NCI-H460 (cell line): ENCODE results near the gene PDCD1. TPM values are rescaled to one million over a fixed set of nuclear protein-coding genes. Genes with fewer than 3 reads are reported as not detected.
"Not testable (repeated sequence)": the region's sequence is repeated elsewhere in the genome, so short reads cannot be mapped to it uniquely, and the experiment has no call there.

ENCODE experiments used
- DNase-seq: peaks from one replicate; pipeline ENCODE4 v3.0.0-alpha.2; 2016; ENCODE audit warnings: low read depth; ENCODE audit errors: extremely low read depth
- total RNA-seq: library from RNA; depleted of rRNA; stranded (reverse); fragments of >200 nt; shearing (Covaris generic); gene quantifications from 2 replicates; pipeline ENCODE4 v1.2.3, GENCODE V29; 2014

PDCD1 gene
- total RNA-seq, 1 experiment from 2014 or later = not detected

GRCh38 chr2:241817126-241817820 lies 41.4 kb downstream of the PDCD1 start:
- no peak for DNase-seq

GRCh38 chr2:241816431-241817121 lies 42.1 kb downstream of the PDCD1 start:
- no peak for DNase-seq

DNA sequence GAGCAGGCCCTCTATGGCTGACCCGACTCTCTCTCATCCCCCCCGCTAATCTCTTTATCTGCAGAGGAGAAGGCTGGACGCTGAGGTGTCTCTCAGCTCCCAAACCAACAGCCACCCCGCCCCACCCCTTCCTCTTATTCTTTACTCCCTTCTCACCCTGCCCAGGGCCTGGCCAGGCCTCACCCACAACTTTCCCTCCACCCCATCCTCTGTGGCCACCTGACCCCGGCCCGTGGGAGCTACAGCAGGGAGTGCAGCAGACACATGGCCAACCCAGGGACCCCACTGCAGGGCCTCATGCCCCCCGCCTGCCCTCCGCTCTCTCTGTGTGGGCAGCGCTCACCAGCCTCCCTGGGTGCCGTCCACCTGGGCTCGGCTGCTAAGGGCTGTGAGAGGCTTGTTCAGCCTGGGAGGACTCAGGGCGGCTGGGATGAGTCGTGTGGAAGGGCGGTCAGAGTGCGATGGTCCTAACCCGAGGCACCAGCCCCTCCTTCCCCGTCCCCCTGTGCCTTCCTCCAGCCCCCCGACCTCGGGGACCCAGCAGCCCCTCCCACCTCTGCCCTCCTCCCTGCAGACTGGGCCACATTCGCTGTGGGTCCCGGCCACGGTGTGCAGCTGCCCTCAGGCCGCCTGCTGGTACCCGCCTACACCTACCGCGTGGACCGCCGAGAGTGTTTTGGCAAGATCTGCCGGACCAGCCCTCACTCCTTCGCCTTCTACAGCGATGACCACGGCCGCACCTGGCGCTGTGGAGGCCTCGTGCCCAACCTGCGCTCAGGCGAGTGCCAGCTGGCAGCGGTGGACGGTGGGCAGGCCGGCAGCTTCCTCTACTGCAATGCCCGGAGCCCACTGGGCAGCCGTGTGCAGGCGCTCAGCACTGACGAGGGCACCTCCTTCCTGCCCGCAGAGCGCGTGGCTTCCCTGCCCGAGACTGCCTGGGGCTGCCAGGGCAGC lies 42.9 kb downstream of the PDCD1 start:
- no peak for DNase-seq

GRCh38 chr2:241814643-241815476 lies 43.8 kb downstream of the PDCD1 start:
- DNase-seq = no peak

DNA sequence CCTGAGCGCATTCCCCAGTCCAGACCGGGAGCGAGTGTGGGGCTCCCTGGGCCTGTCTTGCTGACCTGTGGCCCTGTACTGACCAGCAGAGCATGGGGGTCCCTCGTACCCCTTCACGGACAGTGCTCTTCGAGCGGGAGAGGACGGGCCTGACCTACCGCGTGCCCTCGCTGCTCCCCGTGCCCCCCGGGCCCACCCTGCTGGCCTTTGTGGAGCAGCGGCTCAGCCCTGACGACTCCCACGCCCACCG lies 44.4 kb downstream of the PDCD1 start:
- DNase-seq = no peak

GRCh38 chr2:241813644-241814392 lies 44.9 kb downstream of the PDCD1 start:
- no peak for DNase-seq

- no peak for DNase-seq
These were observed 45.7 kb downstream of the PDCD1 start for GRCh38 chr2:241812730-241813643.

- no peak for DNase-seq
These were observed 46.6 kb downstream of the PDCD1 start for GRCh38 chr2:241811952-241812729.

- no peak for DNase-seq
These were observed 47.3 kb downstream of the PDCD1 start for GRCh38 chr2:241811201-241811951.

- no peak for DNase-seq
These were observed 48.1 kb downstream of the PDCD1 start for GRCh38 chr2:241810307-241811200.

DNA sequence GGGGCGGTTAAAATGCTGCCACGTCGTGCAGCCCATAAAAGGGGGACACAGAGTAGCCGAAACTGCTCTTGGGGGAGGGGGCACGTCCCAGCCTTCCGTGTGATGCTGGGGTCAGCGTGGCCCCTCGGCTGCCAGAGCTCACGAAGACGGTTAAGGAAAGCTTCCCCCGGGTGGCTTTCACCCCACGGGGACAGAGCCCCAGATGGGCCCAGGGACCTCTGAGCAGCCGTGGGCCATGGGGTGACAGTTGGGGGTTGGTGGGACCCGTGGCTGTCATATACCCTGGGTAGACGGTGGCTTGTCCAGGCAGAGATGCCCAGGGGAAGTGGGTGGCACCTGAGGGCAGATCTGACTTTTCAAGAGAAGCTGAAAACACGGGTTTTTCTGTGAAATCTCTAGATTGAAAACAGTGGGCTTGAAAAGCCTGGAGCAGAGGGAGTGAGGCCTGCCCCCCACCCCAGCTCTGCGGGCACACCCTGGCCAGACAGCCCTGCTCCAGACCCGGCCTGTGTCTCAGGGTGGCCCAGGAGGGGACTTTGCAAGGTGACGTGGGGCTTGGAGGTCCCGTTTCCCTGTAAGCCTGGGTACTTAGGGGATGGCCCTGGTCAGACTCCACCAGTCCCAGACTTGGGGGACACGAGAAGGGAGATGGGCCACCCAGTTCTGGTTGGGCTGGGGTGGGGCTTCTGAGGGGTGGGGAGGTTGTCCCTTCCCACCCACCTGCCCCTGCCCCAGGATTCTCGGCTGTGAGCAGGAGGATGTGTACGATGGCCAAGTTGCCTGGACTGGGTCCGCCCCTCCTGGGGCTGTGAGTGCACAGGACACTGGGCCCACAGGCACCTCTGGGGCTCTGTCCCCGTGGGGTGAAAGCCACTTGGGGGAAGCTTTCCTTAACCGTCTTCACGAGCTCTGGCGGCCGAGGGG lies 49.0 kb downstream of the PDCD1 start:
- no peak for DNase-seq

GRCh38 chr2:241808721-241809382 lies 49.8 kb downstream of the PDCD1 start, which contains the start of gene NEU4:
NEU4 (plus strand) TSS chr2:241809193; CDS start chr2:241814485, 5,292 bp downstream.
- DNase-seq = no peak

- no peak for DNase-seq
These were observed 50.5 kb downstream of the PDCD1 start for GRCh38 chr2:241808051-241808720.

DNA sequence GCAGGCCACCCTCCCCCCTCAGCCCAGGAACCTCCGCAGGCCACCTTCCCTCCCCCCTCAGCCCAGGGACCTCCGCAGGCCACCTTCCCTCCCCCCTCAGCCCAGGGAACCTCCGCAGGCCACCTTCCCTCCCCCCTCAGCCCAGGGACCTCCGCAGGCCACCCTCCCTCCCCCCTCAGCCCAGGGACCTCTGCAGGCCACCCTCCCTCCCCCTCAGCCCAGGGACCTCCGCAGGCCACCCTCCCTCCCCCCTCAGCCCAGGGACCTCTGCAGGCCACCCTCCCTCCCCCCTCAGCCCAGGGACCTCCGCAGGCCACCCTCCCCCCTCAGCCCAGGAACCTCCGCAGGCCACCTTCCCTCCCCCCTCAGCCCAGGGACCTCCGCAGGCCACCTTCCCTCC lies 52.5 kb downstream of the PDCD1 start:
- DNase-seq = not testable (repeated sequence)
